ENCODE measurements around the gene IPO4. TPM values are rescaled to one million over a fixed set of nuclear protein-coding genes. Genes with fewer than 3 reads are reported as not detected.

Gene IPO4
- total and polyA plus RNA-seq, 9 of the 15 experiments (the other 6 are each of a cell fraction or from before 2014, with no cell fraction given), result 7.3 to 122 (median 31.8) TPM

GRCh38 chr14:24215495-24216344, 27.1 kb upstream of the IPO4 start, which contains the start of gene MDP1 (continued):
- TF ChIP-seq BRD9 (IDR thresholded peaks at IDR 0.05; ENCODE audit: low read depth, partially characterized antibody) (no peak), ELF1 (tag; IDR thresholded peaks at IDR 0.05) (no peak), ESRRA (IDR thresholded peaks at IDR 0.05; ENCODE audit: borderline replicate concordance, low read depth) (peak; percentile 38; the same call in 1 of the 2 replicates), NFIX (CRISPR knock-in tag; IDR thresholded peaks at IDR 0.05; ENCODE audit: low read depth) (no peak), SLC30A9 (CRISPR knock-in tag; IDR thresholded peaks at IDR 0.05) (no peak), FOXP4 (CRISPR knock-in tag; IDR thresholded peaks at IDR 0.05; ENCODE audit: borderline replicate concordance) (no peak), SMARCB1 (IDR thresholded peaks at IDR 0.05; ENCODE audit: insufficient read length, low read depth) (no peak), GATAD2B (IDR thresholded peaks at IDR 0.05; ENCODE audit: borderline replicate concordance) (no peak), ELK1 (CRISPR knock-in tag; IDR thresholded peaks at IDR 0.05) (no peak), GTF2B (IDR thresholded peaks at IDR 0.05; ENCODE audit: extremely low read depth, insufficient read length) (no peak), ZNF655 (CRISPR knock-in tag; IDR thresholded peaks at IDR 0.05) (no peak), SOX6 (IDR thresholded peaks at IDR 0.05) (no peak), RAD21 (CRISPR knock-in tag; conservative IDR thresholded peaks at IDR 0.05 in 1 of 2, IDR thresholded peaks at IDR 0.05 in 1 of 2) (peak; percentile 50 to 61), IFI16 (CRISPR knock-in tag; IDR thresholded peaks at IDR 0.05) (no peak), CREM (IDR thresholded peaks at IDR 0.05; ENCODE audit: low read depth) (peak; percentile 97), ESRRB (CRISPR knock-in tag; IDR thresholded peaks at IDR 0.05; ENCODE audit: borderline replicate concordance) (no peak), E2F6 (IDR thresholded peaks at IDR 0.05; ENCODE audit: borderline replicate concordance in 1 of 2, extremely low read depth in 1 of 2, insufficient read depth in 1 of 2, insufficient read length in 1 of 2, low read depth in 1 of 2, low read length in 1 of 2, poor library complexity in 1 of 2, severe bottlenecking in 1 of 2) (no peak), SNRNP70 (optimal IDR thresholded peaks at IDR 0.05; ENCODE audit: low read depth, low read length) (no peak)
